ENCODE results near the gene ZNF689. TPM values are rescaled to one million over a fixed set of nuclear protein-coding genes. Genes with fewer than 3 reads are reported as not detected.
A peak's percentile ranks its signal among the peaks of the same experiment; 100 is the strongest.

ZNF689 gene
- polyA plus RNA-seq, 1 donor from 2014 or later: 10.6 TPM

- Histone ChIP-seq H3K27me3 (ENCODE audit: insufficient read depth, low read depth, low read length) (no peaks in the 10 kb centered on the region), H3F3A (ENCODE audit: insufficient read depth, low read length, poor library complexity, severe bottlenecking) (peaks cover 4% of the 10 kb centered on the region), H3K36me3 (ENCODE audit: insufficient read depth, low read length) (no peaks in the 10 kb centered on the region), H3K4me3 (ENCODE audit: low read length) (no peak overlapping the region), H2AFZ (ENCODE audit: low read depth, low read length) (no peak overlapping the region), H3K79me2 (replicated peaks; ENCODE audit: insufficient read depth, low read length) (no peaks in the 10 kb centered on the region), H3K27ac (ENCODE audit: low read length) (no peak overlapping the region), H3K9me2 (ENCODE audit: insufficient read depth, low read length) (no peaks in the 10 kb centered on the region), H3K9ac (ENCODE audit: low read length) (no peak overlapping the region), H3K9me3 (ENCODE audit: low read length) (no peaks in the 10 kb centered on the region), H4K20me1 (ENCODE audit: insufficient read depth) (no peaks in the 10 kb centered on the region), H3K4me2 (ENCODE audit: low read length) (no peak overlapping the region)
- TF ChIP-seq EP300 (conservative IDR thresholded peaks at IDR 0.05; ENCODE audit: poor library complexity, severe bottlenecking): no peak
- no peak for TF ChIP-seq REST (IDR thresholded peaks at IDR 0.05; ENCODE audit: borderline replicate concordance)
- TF ChIP-seq SMC3 (conservative IDR thresholded peaks at IDR 0.05; ENCODE audit: poor library complexity): no peak
- no peak for TF ChIP-seq CTCF (IDR thresholded peaks at IDR 0.05; ENCODE audit: poor library complexity, severe bottlenecking)
- no peak for TF ChIP-seq EZH2 (IDR thresholded peaks at IDR 0.05; ENCODE audit: borderline replicate concordance, insufficient read depth, low read length, poor library complexity, severe bottlenecking)
- TF ChIP-seq TAF1 (IDR thresholded peaks at IDR 0.05; ENCODE audit: low read depth): no peak
- TF ChIP-seq RAD21 (conservative IDR thresholded peaks at IDR 0.05): no peak
- no peak for TF ChIP-seq MXI1 (conservative IDR thresholded peaks at IDR 0.05; ENCODE audit: poor library complexity, severe bottlenecking)
- TF ChIP-seq POLR2AphosphoS5 (IDR thresholded peaks at IDR 0.05): no peak
Measured at GRCh38 chr16:30574678-30575077, 35.5 kb downstream of the ZNF689 start.

GRCh38 chr16:30571445-30572322, 38.5 kb downstream of the ZNF689 start, which contains the start of gene ZNF688:
TSS of gene ZNF688 (minus strand) at chr16:30571714. CDS start at chr16:30571629, 85 bp downstream.
- H4K20me1 ChIP-seq (ENCODE audit: insufficient read depth): no peaks in the 10 kb centered on the region
- peak within 1 kb of the TSS; percentile 79 for H3K4me3 ChIP-seq (ENCODE audit: low read length)
- TF ChIP-seq SMC3 (conservative IDR thresholded peaks at IDR 0.05; ENCODE audit: poor library complexity): peak; percentile 49
- TF ChIP-seq TAF1 (IDR thresholded peaks at IDR 0.05; ENCODE audit: low read depth): peak; percentile 71
- peak; percentile 28 for TF ChIP-seq POLR2AphosphoS5 (IDR thresholded peaks at IDR 0.05)
- TF ChIP-seq EZH2 (IDR thresholded peaks at IDR 0.05; ENCODE audit: borderline replicate concordance, insufficient read depth, low read length, poor library complexity, severe bottlenecking): no peak
- TF ChIP-seq EP300 (conservative IDR thresholded peaks at IDR 0.05; ENCODE audit: poor library complexity, severe bottlenecking): peak; percentile 54
- peak; percentile 99 for TF ChIP-seq MXI1 (conservative IDR thresholded peaks at IDR 0.05; ENCODE audit: poor library complexity, severe bottlenecking)
- peak; percentile 34 for TF ChIP-seq REST (IDR thresholded peaks at IDR 0.05; ENCODE audit: borderline replicate concordance)
- TF ChIP-seq CTCF (IDR thresholded peaks at IDR 0.05; ENCODE audit: poor library complexity, severe bottlenecking): no peak
- peak; percentile 37 for TF ChIP-seq RAD21 (conservative IDR thresholded peaks at IDR 0.05)
- H3K79me2 ChIP-seq (replicated peaks; ENCODE audit: insufficient read depth, low read length): no peaks in the 10 kb centered on the region
- peak within 1 kb of the TSS; percentile 96 for H3K4me2 ChIP-seq (ENCODE audit: low read length)
- H3F3A ChIP-seq (ENCODE audit: insufficient read depth, low read length, poor library complexity, severe bottlenecking): peaks cover 7% of the 10 kb centered on the region
- no peaks in the 10 kb centered on the region for H3K36me3 ChIP-seq (ENCODE audit: insufficient read depth, low read length)
- peak within 1 kb of the TSS; percentile 96 for H3K9ac ChIP-seq (ENCODE audit: low read length)
- H3K27ac ChIP-seq (ENCODE audit: low read length): peak within 1 kb of the TSS; percentile 98
- H2AFZ ChIP-seq (ENCODE audit: low read depth, low read length): peak within 1 kb of the TSS; percentile 68
- no peaks in the 10 kb centered on the region for H3K9me3 ChIP-seq (ENCODE audit: low read length)
- H3K9me2 ChIP-seq (ENCODE audit: insufficient read depth, low read length): no peaks in the 10 kb centered on the region
- no peaks in the 10 kb centered on the region for H3K27me3 ChIP-seq (ENCODE audit: insufficient read depth, low read depth, low read length)
